HepG2 (cell line): ENCODE measurements around the gene EGFR. TPM values are rescaled to one million over a fixed set of nuclear protein-coding genes. Genes with fewer than 3 reads are reported as not detected.

Experiments
- ATF5 ChIP-seq: sonication (generic); formaldehyde crosslinking; IDR thresholded peaks from 2 replicates; pipeline ENCODE4 v1.4.0; 2020; ENCODE audit warnings: mild to moderate bottlenecking, low read depth, missing genetic modification reagents
- FOXK1 ChIP-seq: sonication (generic); formaldehyde crosslinking; IDR thresholded peaks from 2 replicates; pipeline ENCODE4 v1.4.0; 2020; ENCODE audit warnings: low read depth, missing genetic modification reagents, borderline replicate concordance
- GATAD2A ChIP-seq: IDR thresholded peaks from 2 replicates; pipeline ENCODE4 v1.6.1; 2016
- HMG20A ChIP-seq: IDR thresholded peaks from 2 replicates; pipeline ENCODE4 v1.6.1; 2016; ENCODE audit warnings: borderline replicate concordance
- HNF4A ChIP-seq: sonication (generic); formaldehyde crosslinking; IDR thresholded peaks from 2 replicates; pipeline ENCODE4 v1.4.0; 2020; ENCODE audit warnings: missing genetic modification reagents
- JUN ChIP-seq: sonication (generic); formaldehyde crosslinking; IDR thresholded peaks from 2 replicates; pipeline ENCODE4 v1.4.0; 2020; ENCODE audit warnings: mild to moderate bottlenecking, missing genetic modification reagents
- MED1 ChIP-seq: sonication (generic); formaldehyde crosslinking; IDR thresholded peaks from 2 replicates; pipeline ENCODE4 v1.4.0; 2020; ENCODE audit warnings: missing genetic modification reagents
- NCOA2 ChIP-seq: sonication (generic); formaldehyde crosslinking; IDR thresholded peaks from 2 replicates; pipeline ENCODE4 v1.8.0; 2022; ENCODE audit warnings: inconsistent platforms
- PPARG ChIP-seq: conservative IDR thresholded peaks from 2 replicates; pipeline ENCODE4 v1.6.1; 2016; ENCODE audit warnings: missing biosample characterization, missing genetic modification reagents
- RBAK ChIP-seq: sonication (generic); formaldehyde crosslinking; IDR thresholded peaks from 2 replicates; pipeline ENCODE4 v1.5.1; 2020; ENCODE audit warnings: mild to moderate bottlenecking, missing genetic modification reagents
- REXO4 ChIP-seq: sonication (generic); formaldehyde crosslinking; IDR thresholded peaks from 2 replicates; pipeline ENCODE4 v1.8.0; 2022; ENCODE audit warnings: missing genetic modification reagents, mild to moderate bottlenecking, borderline replicate concordance
- SNAPC5 ChIP-seq: sonication (generic); formaldehyde crosslinking; IDR thresholded peaks from 2 replicates; pipeline ENCODE4 v1.8.1; 2023; ENCODE audit warnings: mild to moderate bottlenecking, missing genetic modification reagents, borderline replicate concordance
- SOX6 ChIP-seq, 2 experiments: fragments of 450-650 bp in 1 of 2; sonication (generic) in 1 of 2; formaldehyde crosslinking in 1 of 2; IDR thresholded peaks; 2 replicates each; pipeline versions ENCODE4 v1.4.0 to v1.6.1; 2017 to 2020; ENCODE audit warnings: antibody characterized with exemption in 1 of 2, mild to moderate bottlenecking in 1 of 2, missing genetic modification reagents in 1 of 2
- TBL1XR1 ChIP-seq: fragments of 150-350 bp; IDR thresholded peaks from 2 replicates; pipeline ENCODE4 v1.6.1; 2014; ENCODE audit warnings: borderline replicate concordance, low read length; ENCODE audit not compliant: partially characterized antibody
- TBX2 ChIP-seq: sonication (generic); formaldehyde crosslinking; IDR thresholded peaks from 2 replicates; pipeline ENCODE4 v1.5.0; 2020; ENCODE audit warnings: missing genetic modification reagents, mild to moderate bottlenecking, borderline replicate concordance
- ZBTB4 ChIP-seq: sonication (generic); formaldehyde crosslinking; IDR thresholded peaks from 2 replicates; pipeline ENCODE4 v1.4.0; 2020; ENCODE audit warnings: missing genetic modification reagents, mild to moderate bottlenecking, borderline replicate concordance
- ZFY ChIP-seq: sonication (generic); formaldehyde crosslinking; IDR thresholded peaks from 2 replicates; pipeline ENCODE4 v1.4.0; 2020; ENCODE audit warnings: missing genetic modification reagents
- ZNF33A ChIP-seq: sonication (generic); formaldehyde crosslinking; IDR thresholded peaks from 2 replicates; pipeline ENCODE4 v1.5.1; 2020; ENCODE audit warnings: missing genetic modification reagents, mild to moderate bottlenecking, moderate library complexity, borderline replicate concordance
- ZNF709 ChIP-seq: sonication (generic); formaldehyde crosslinking; IDR thresholded peaks from 2 replicates; pipeline ENCODE4 v1.5.0; 2020; ENCODE audit warnings: mild to moderate bottlenecking, missing genetic modification reagents
- ZNF777 ChIP-seq: sonication (generic); formaldehyde crosslinking; IDR thresholded peaks from 2 replicates; pipeline ENCODE4 v1.4.0; 2020; ENCODE audit warnings: missing genetic modification reagents
- ZSCAN29 ChIP-seq: sonication (generic); formaldehyde crosslinking; conservative IDR thresholded peaks from 2 replicates; pipeline ENCODE4 v1.4.0; 2020; ENCODE audit warnings: mild to moderate bottlenecking, missing genetic modification reagents
- polyA plus RNA-seq, 8 experiments: library from polyadenylated mRNA; depleted of rRNA in 3 of 8; stranded (reverse) in 7 of 8; unstranded in 1 of 8; fragments of >200 nt; fragmentation: Illumina TruSeq in 4 of 8; extraction: Trizol in 4 of 8; gene quantifications; 2 replicates each; pipeline versions ENCODE4 v1.2.1 to v1.2.3, GENCODE V29; 2011 to 2016; ENCODE audit warnings: low read depth in 4 of 8, missing spikeins in 1 of 8, mixed read lengths in 1 of 8; ENCODE audit not compliant: insufficient read depth in 1 of 8
- total RNA-seq, 5 experiments: library from RNA; depleted of rRNA; stranded (reverse); fragments of >200 nt; fragmentation: Illumina TruSeq; extraction: Trizol; gene quantifications; 2 replicates each; pipeline ENCODE4 v1.2.3, GENCODE V29; 2016; ENCODE audit warnings: low read depth in 1 of 5
- TF ChIP-seq, protein P1 (sequence below): sonication (generic); formaldehyde crosslinking; IDR thresholded peaks from 2 replicates; pipeline ENCODE4 v1.8.1; 2022; ENCODE audit warnings: low read depth, mild to moderate bottlenecking, missing genetic modification reagents

EGFR gene
- total and polyA plus RNA-seq, 2 of the 13 experiments (the other 11 are each of a cell fraction or from before 2014, with no cell fraction given): 7.0 to 10.0 TPM

- no peak for TF ChIP-seq SNAPC5 (CRISPR knock-in tag)
- no peak for TF ChIP-seq ZNF33A (CRISPR knock-in tag)
- TF ChIP-seq PPARG (CRISPR knock-in tag): 0 out of 2 replicates have a peak, but pooled peaks have one; percentile 51
- peak; percentile 64; the same call in 1 of the 2 replicates for TF ChIP-seq FOXK1 (CRISPR knock-in tag)
- TF ChIP-seq TBX2 (CRISPR knock-in tag): no peak
- no peak for TF ChIP-seq ATF5 (CRISPR knock-in tag)
- no peak for TF ChIP-seq JUN
- TF ChIP-seq GATAD2A (CRISPR knock-in tag): peak; percentile 35; the same call in 1 of the 2 replicates
- TF ChIP-seq RBAK (CRISPR knock-in tag): no peak
- no peak for TF ChIP-seq ZSCAN29
- no peak for TF ChIP-seq REXO4 (CRISPR knock-in tag)
- TF ChIP-seq MED1 (CRISPR knock-in tag): 0 out of 2 replicates have a peak, but pooled peaks have one; percentile 20
- no peak for TF ChIP-seq ZBTB4
- peak; percentile 64 for TF ChIP-seq TBL1XR1
- TF ChIP-seq, protein P1, sequence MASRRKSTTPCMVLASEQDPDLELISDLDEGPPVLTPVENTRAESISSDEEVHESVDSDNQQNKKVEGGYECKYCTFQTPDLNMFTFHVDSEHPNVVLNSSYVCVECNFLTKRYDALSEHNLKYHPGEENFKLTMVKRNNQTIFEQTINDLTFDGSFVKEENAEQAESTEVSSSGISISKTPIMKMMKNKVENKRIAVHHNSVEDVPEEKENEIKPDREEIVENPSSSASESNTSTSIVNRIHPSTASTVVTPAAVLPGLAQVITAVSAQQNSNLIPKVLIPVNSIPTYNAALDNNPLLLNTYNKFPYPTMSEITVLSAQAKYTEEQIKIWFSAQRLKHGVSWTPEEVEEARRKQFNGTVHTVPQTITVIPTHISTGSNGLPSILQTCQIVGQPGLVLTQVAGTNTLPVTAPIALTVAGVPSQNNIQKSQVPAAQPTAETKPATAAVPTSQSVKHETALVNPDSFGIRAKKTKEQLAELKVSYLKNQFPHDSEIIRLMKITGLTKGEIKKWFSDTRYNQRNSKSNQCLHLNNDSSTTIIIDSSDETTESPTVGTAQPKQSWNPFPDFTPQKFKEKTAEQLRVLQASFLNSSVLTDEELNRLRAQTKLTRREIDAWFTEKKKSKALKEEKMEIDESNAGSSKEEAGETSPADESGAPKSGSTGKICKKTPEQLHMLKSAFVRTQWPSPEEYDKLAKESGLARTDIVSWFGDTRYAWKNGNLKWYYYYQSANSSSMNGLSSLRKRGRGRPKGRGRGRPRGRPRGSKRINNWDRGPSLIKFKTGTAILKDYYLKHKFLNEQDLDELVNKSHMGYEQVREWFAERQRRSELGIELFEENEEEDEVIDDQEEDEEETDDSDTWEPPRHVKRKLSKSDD: no peak
- TF ChIP-seq HMG20A (CRISPR knock-in tag): no peak
- TF ChIP-seq HNF4A (CRISPR knock-in tag): peak; percentile 86
- no peak for TF ChIP-seq ZNF709 (CRISPR knock-in tag)
- peak; percentile 49 for TF ChIP-seq ZFY (CRISPR knock-in tag)
- TF ChIP-seq NCOA2 (CRISPR knock-in tag): 0 out of 2 replicates have a peak, but pooled peaks have one; percentile 29
- TF ChIP-seq SOX6 (IDR thresholded peaks at IDR 0.05): no peak
- TF ChIP-seq SOX6 (CRISPR knock-in tag; IDR thresholded peaks at IDR 0.05): 0 out of 2 replicates have a peak, but pooled peaks have one; percentile 18
- no peak for TF ChIP-seq ZNF777 (CRISPR knock-in tag)
These were observed 29.5 kb downstream of the EGFR start (continued) for GRCh38 chr7:55048221-55048859.
